Loucy (cell line): ENCODE measurements around the gene KCNQ2.

Experiments used
- H2AFZ ChIP-seq: fragments of 200-600 bp; sonication (generic); 2 replicates; pipeline ENCODE4 v1.6.0; 2016; ENCODE audit warnings: antibody characterized with exemption, mild to moderate bottlenecking, low read length, moderate library complexity
- H3F3A ChIP-seq: fragments of 200-600 bp; 2 replicates; pipeline ENCODE4 v1.6.0; 2016; ENCODE audit warnings: antibody characterized with exemption, low read depth, mild to moderate bottlenecking
- H3K27me3 ChIP-seq: fragments of 200-600 bp; sonication (generic); 2 replicates; pipeline ENCODE4 v1.6.1; 2014; ENCODE audit warnings: low read length, mild to moderate bottlenecking; ENCODE audit not compliant: insufficient read depth, poor library complexity, severe bottlenecking
- H3K36me3 ChIP-seq: fragments of 200-600 bp; sonication (generic); 2 replicates; pipeline ENCODE4 v1.6.1; 2016; ENCODE audit warnings: low read length; ENCODE audit not compliant: insufficient read depth
- H3K4me1 ChIP-seq: fragments of 200-600 bp; sonication (generic); 2 replicates; pipeline ENCODE4 v1.5.1; 2014; ENCODE audit warnings: low read length, mild to moderate bottlenecking; ENCODE audit not compliant: insufficient read depth, poor library complexity, severe bottlenecking
- H3K4me2 ChIP-seq: fragments of 200-600 bp; sonication (generic); 2 replicates; pipeline ENCODE4 v1.6.0; 2014; ENCODE audit warnings: antibody characterized with exemption, low read length, low read depth, mild to moderate bottlenecking; ENCODE audit not compliant: poor library complexity, severe bottlenecking
- H3K4me3 ChIP-seq: fragments of 200-600 bp; sonication (generic); 2 replicates; pipeline ENCODE4 v1.5.1; 2014; ENCODE audit warnings: low read length, mild to moderate bottlenecking, mixed read lengths; ENCODE audit not compliant: poor library complexity, severe bottlenecking
- H3K79me2 ChIP-seq: fragments of 200-600 bp; sonication (generic); 2 replicates; pipeline ENCODE4 v1.6.1; 2014; ENCODE audit warnings: low read length; ENCODE audit not compliant: insufficient read depth
- H3K9ac ChIP-seq: fragments of 200-600 bp; sonication (generic); 2 replicates; pipeline ENCODE4 v1.6.0; 2014; ENCODE audit warnings: mild to moderate bottlenecking, low read depth, low read length, moderate library complexity; ENCODE audit not compliant: poor library complexity, severe bottlenecking
- H3K9me2 ChIP-seq: fragments of 200-600 bp; sonication (generic); replicated peaks from 2 replicates; pipeline ENCODE4 v1.6.1; 2016; ENCODE audit warnings: low read depth, low read length, mixed read lengths
- H3K9me3 ChIP-seq: fragments of 200-600 bp; sonication (generic); 2 replicates; pipeline ENCODE4 v1.6.1; 2014; ENCODE audit warnings: mild to moderate bottlenecking, antibody characterized with exemption, low read length, low read depth; ENCODE audit not compliant: insufficient read depth
- H4K20me1 ChIP-seq: fragments of 200-600 bp; sonication (generic); 2 replicates; pipeline ENCODE4 v1.6.0; 2014; ENCODE audit warnings: antibody characterized with exemption, low read length, mild to moderate bottlenecking; ENCODE audit not compliant: insufficient read depth, poor library complexity, severe bottlenecking
- CTCF ChIP-seq: fragments of 200-600 bp; sonication (generic); conservative IDR thresholded peaks from 2 replicates; pipeline ENCODE4 v1.5.1; 2014; ENCODE audit warnings: mild to moderate bottlenecking, antibody characterized with exemption, low read length
- EZH2phosphoT487 ChIP-seq: fragments of 200-600 bp; IDR thresholded peaks from 2 replicates; pipeline ENCODE4 v1.6.1; 2018; ENCODE audit warnings: antibody characterized with exemption, mild to moderate bottlenecking, moderate library complexity, borderline replicate concordance

The KCNQ2 gene

DNA sequence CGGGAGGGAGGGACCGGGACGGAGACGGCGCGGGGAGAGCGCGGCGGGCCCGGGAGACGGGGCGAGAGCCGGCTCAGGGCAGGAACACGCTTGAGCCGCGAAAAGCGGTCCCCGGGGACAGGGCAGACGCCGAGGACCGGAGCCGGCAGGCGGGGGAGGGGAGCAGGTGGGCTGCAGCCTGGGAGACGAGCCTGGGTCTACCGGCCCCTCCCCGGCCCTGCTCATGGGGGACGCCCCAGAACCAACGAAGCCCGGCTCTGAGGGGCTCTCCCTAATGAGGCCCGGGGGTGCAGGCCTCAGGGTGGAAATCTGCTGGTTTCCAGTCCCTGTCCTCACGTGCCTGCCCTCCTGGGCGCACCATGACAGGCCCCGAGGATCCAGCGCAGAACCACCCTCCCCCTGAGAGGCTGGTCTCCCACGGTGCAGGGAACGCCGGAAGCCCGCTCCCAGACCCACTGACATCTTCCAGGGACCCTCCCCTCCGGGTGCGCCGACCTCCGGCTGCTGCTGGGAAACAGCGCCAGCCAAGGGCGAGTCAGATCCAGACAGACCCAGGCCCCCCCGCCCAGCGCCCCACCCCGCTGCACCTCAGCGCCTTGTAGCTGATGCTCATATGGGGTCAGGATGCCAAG is 27.0 kb upstream of the KCNQ2 start:
- Histone ChIP-seq H3K9me3 (no peaks in the 10 kb centered on the region), H3K4me3 (no peak overlapping the region), H3K9ac (no peak overlapping the region), H3K9me2 (no peaks in the 10 kb centered on the region), H3K27me3 (no peaks in the 10 kb centered on the region), H3F3A (no peaks in the 10 kb centered on the region), H2AFZ (no peak overlapping the region), H4K20me1 (no peaks in the 10 kb centered on the region), H3K36me3 (no peaks in the 10 kb centered on the region), H3K4me1 (no peaks in the 10 kb centered on the region), H3K79me2 (no peaks in the 10 kb centered on the region), H3K4me2 (no peak overlapping the region)
- TF ChIP-seq CTCF (no peak), EZH2phosphoT487 (no peak)

GRCh38 chr20:63498960-63499337 is 26.5 kb upstream of the KCNQ2 start, which contains the start of gene EEF1A2:
Gene EEF1A2 (minus strand): TSS chr20:63499083. CDS start chr20:63497763, 1,320 bp downstream.
- no peak within 1 kb of the TSS for H3K4me3 ChIP-seq
- H3K4me1 ChIP-seq = no peaks in the 10 kb centered on the region
- H2AFZ ChIP-seq = no peak within 1 kb of the TSS
- no peaks in the 10 kb centered on the region for H3F3A ChIP-seq
- H3K9me3 ChIP-seq = no peaks in the 10 kb centered on the region
- no peak for TF ChIP-seq CTCF
- no peak for TF ChIP-seq EZH2phosphoT487
- no peak within 1 kb of the TSS for H3K4me2 ChIP-seq
- no peaks in the 10 kb centered on the region for H3K36me3 ChIP-seq
- no peaks in the 10 kb centered on the region for H3K27me3 ChIP-seq
- no peaks in the 10 kb centered on the region for H3K79me2 ChIP-seq
- no peaks in the 10 kb centered on the region for H4K20me1 ChIP-seq
- H3K9ac ChIP-seq = no peak within 1 kb of the TSS
- H3K9me2 ChIP-seq = no peaks in the 10 kb centered on the region

DNA sequence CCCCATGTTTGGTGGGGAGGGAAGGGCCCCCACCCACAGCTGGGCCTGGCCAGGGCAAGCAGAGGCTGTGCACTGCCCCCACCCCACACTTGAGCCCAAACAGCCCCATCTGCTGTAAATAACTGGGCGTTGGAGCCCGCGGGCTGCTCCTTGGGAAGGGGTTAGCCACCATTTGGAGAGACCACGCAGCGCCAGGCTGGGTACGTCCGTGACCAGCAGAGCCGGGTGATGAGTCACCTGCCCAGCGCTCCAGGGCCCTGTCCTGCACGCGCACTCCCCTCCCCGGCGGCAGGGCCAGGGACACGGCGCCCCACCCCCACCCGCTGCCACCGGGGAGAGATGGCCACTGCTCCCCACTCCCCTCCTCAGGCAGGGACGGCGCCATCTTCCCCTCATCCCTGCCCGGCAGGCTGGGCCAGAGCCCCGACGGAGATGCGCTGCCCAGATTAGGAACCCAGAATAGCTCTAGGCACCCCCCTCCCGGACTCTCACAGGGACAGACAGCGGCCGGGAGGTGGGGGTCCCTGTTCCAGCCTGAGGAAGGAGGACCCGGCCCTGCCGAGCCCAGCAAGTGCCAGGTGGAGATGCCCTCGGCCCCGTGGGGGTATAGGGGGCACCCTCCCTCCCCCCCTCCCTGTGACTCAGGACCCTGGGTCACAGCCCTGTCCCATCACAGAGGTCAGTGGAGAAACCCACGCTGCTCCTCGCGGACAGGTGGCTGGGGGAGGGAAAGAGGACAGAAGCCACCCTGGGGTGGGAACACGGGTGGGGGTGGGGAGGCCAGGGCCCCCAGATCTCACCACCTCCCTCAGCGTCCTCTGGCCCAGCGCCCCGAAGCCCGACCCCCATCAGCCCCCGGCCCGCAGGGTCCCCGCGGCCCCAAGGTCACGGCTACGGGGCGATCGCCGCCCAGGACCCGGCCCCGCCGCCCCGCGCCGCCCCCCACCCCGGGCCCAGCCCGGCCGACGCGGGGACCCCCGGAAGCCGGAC is 25.8 kb upstream of the KCNQ2 start:
- TF ChIP-seq CTCF (no peak), EZH2phosphoT487 (no peak)
- Histone ChIP-seq H3K4me1 (no peaks in the 10 kb centered on the region), H3K4me2 (no peak overlapping the region), H3K79me2 (no peaks in the 10 kb centered on the region), H3K27me3 (no peaks in the 10 kb centered on the region), H3K4me3 (no peak overlapping the region), H3K36me3 (no peaks in the 10 kb centered on the region), H4K20me1 (no peaks in the 10 kb centered on the region), H3K9me3 (no peaks in the 10 kb centered on the region), H2AFZ (no peak overlapping the region), H3K9ac (no peak overlapping the region), H3F3A (no peaks in the 10 kb centered on the region), H3K9me2 (no peaks in the 10 kb centered on the region)
